ENCODE data around the gene ACCS. TPM values are rescaled to one million over a fixed set of nuclear protein-coding genes. Genes with fewer than 3 reads are reported as not detected.

The ACCS gene
- total RNA-seq, 1 experiment from 2014 or later = 7.5 TPM

DNA sequence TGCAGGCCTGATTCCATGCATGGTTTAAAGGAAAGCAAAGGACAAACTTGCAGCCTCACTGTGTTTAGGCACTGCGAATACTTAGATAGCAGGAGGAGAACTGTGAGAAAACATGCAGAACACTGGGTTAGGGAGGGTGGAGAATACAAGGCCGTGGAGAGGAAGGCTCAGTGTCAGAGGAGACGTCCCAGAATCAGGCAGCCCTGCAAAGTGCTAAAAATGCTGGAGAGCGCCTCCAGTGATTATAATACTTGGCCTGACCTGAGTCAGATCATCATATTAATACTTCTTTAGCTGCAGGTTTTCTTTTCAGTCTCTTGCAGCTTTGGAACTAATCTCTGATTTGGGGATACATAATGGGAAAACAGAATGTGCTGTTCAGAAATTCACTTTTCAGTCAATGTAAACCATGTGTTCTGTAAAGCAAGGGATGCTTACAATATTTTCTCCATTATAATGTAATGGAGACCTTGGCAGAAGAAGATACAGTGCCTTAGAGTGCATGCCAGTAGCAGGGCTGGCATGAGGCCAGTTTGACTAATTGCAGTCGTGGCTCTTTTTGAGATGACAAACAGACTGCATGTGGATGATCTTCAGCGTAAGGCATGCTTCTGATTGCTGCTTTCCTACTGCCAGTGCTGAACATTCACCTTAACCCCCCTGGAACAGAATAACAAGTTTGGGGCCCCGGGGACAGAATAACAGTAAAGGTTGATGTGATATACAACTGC lies 46.2 kb downstream of the ACCS start:
- H3T11ph ChIP-seq (ENCODE audit: low read length) = no peak overlapping the region
- WGBS (ENCODE audit: extremely low coverage, insufficient read length, low lambda C conversion rate) = no CpG with 5 or more reads among the region's 7 CpGs

More for the DNA sequence above, 46.2 kb downstream of the ACCS start:
- Histone ChIP-seq H3K18ac (ENCODE audit: insufficient read length, low read depth, low read length) (no peak overlapping the region), H2AK5ac (ENCODE audit: insufficient read length, low read length) (no peak overlapping the region), H3K27me3 (ENCODE audit: insufficient read depth, low read length) (no peaks in the 10 kb centered on the region), H2AFZ (ENCODE audit: low read length) (no peak overlapping the region), H3K4me1 (ENCODE audit: insufficient read depth, low read length) (0 out of 2 replicates have a peak, but pooled peaks cover 3% of the 10 kb centered on the region), H3K4me2 (ENCODE audit: insufficient read depth, insufficient read length, low read length) (no peak overlapping the region), H2BK5ac (ENCODE audit: insufficient read length, low read length) (no peak overlapping the region), H3K79me2 (ENCODE audit: insufficient read depth, low read length) (no peaks in the 10 kb centered on the region), H4K5ac (ENCODE audit: insufficient read length, low read depth, low read length) (no peak overlapping the region), H3K23ac (ENCODE audit: insufficient read length, low read depth, low read length) (no peak overlapping the region), H3K14ac (ENCODE audit: insufficient read depth, low read length) (no peak overlapping the region), H3K23me2 (ENCODE audit: insufficient read length, low read depth, low read length, poor library complexity, severe bottlenecking) (no peaks in the 10 kb centered on the region), H2BK120ac (ENCODE audit: low read depth, low read length, poor library complexity, severe bottlenecking) (no peak overlapping the region), H3K79me1 (ENCODE audit: insufficient read depth, low read depth, low read length, poor library complexity, severe bottlenecking) (no peaks in the 10 kb centered on the region), H3K9ac (ENCODE audit: extremely low read depth, insufficient read length, low read length) (no peak overlapping the region), H2BK15ac (ENCODE audit: low read depth, low read length) (no peak overlapping the region), H2BK20ac (ENCODE audit: low read depth, low read length, poor library complexity, severe bottlenecking) (no peak overlapping the region), H3K56ac (ENCODE audit: insufficient read length, low read depth, low read length) (no peak overlapping the region), H3K4ac (ENCODE audit: low read depth, low read length) (no peak overlapping the region), H4K20me1 (ENCODE audit: control insufficient read depth, insufficient read depth, insufficient read length) (no peaks in the 10 kb centered on the region), H4K91ac (ENCODE audit: insufficient read length, low read depth, low read length) (no peak overlapping the region), H3K9me3 (ENCODE audit: control insufficient read depth, low read depth, low read length) (no peaks in the 10 kb centered on the region), H3K27ac (ENCODE audit: insufficient read length, low read depth, low read length) (no peak overlapping the region), H2BK12ac (ENCODE audit: insufficient read length, low read depth, low read length) (no peak overlapping the region), H4K8ac (replicated peaks; ENCODE audit: insufficient read length, low read depth, low read length) (no peak overlapping the region)
- no peaks in the 10 kb centered on the region for H3K9me3 Mint-ChIP-seq
- TF ChIP-seq, protein P1, sequence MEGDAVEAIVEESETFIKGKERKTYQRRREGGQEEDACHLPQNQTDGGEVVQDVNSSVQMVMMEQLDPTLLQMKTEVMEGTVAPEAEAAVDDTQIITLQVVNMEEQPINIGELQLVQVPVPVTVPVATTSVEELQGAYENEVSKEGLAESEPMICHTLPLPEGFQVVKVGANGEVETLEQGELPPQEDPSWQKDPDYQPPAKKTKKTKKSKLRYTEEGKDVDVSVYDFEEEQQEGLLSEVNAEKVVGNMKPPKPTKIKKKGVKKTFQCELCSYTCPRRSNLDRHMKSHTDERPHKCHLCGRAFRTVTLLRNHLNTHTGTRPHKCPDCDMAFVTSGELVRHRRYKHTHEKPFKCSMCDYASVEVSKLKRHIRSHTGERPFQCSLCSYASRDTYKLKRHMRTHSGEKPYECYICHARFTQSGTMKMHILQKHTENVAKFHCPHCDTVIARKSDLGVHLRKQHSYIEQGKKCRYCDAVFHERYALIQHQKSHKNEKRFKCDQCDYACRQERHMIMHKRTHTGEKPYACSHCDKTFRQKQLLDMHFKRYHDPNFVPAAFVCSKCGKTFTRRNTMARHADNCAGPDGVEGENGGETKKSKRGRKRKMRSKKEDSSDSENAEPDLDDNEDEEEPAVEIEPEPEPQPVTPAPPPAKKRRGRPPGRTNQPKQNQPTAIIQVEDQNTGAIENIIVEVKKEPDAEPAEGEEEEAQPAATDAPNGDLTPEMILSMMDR (conservative IDR thresholded peaks at IDR 0.05) = no peak
- H3K4me3 Mint-ChIP-seq = no peak overlapping the region
- H3K4me1 Mint-ChIP-seq = peaks cover 8 to 9% of the 10 kb centered on the region in 2 experiments
- peaks cover 3 to 56% (median 29%) of the 10 kb centered on the region in 3 experiments; a peak in 6 of 7 replicates for H3K36me3 Mint-ChIP-seq (ENCODE audit: insufficient read depth in 1 of 3, low read depth in 3 of 3)
- H3K27ac Mint-ChIP-seq = no peak overlapping the region
- no peaks in the 10 kb centered on the region for H3K27me3 Mint-ChIP-seq (ENCODE audit: low read depth)
- DNase-seq = no peak

Measured in H9 (cell line).